GM19351 (cell line): Measurements from ENCODE around the gene EXOG.

ENCODE experiments used
- ATAC-seq: cut with Tn5 transposase; IDR thresholded peaks from one replicate; pipeline ENCODE4 v1.9.1; 2021; ENCODE audit warnings: mild to moderate bottlenecking, moderate library complexity; ENCODE audit not compliant: unreplicated experiment

The EXOG gene

GRCh38 chr3:38543586-38543985 lies 47.4 kb downstream of the EXOG start:
- no peak for ATAC-seq

GRCh38 chr3:38544926-38545325 lies 48.8 kb downstream of the EXOG start:
- no peak for ATAC-seq

GRCh38 chr3:38545550-38545949 lies 49.4 kb downstream of the EXOG start:
- no peak for ATAC-seq

- ATAC-seq: no peak
These were observed 49.8 kb downstream of the EXOG start for GRCh38 chr3:38545983-38546382.

- ATAC-seq: no peak
These were observed 52.2 kb downstream of the EXOG start for GRCh38 chr3:38548154-38548931.

GRCh38 chr3:38549082-38549481 lies 52.9 kb downstream of the EXOG start:
- no peak for ATAC-seq

- no peak for ATAC-seq
These were observed 53.3 kb downstream of the EXOG start for GRCh38 chr3:38549486-38549885.

- ATAC-seq: no peak
These were observed 54.1 kb downstream of the EXOG start for GRCh38 chr3:38549957-38550840.

GRCh38 chr3:38551026-38551832 lies 55.1 kb downstream of the EXOG start:
- no peak for ATAC-seq

GRCh38 chr3:38552364-38552763 lies 56.2 kb downstream of the EXOG start:
- ATAC-seq: no peak

- no peak for ATAC-seq
These were observed 56.9 kb downstream of the EXOG start for GRCh38 chr3:38553071-38553470.

- ATAC-seq: no peak
These were observed 58.1 kb downstream of the EXOG start for GRCh38 chr3:38554127-38554827.

- no peak for ATAC-seq
These were observed 59.2 kb downstream of the EXOG start for GRCh38 chr3:38555149-38555840.

- ATAC-seq: no peak
These were observed 59.8 kb downstream of the EXOG start for GRCh38 chr3:38555926-38556325.

GRCh38 chr3:38556640-38557358 lies 60.7 kb downstream of the EXOG start:
- ATAC-seq: no peak

GRCh38 chr3:38558864-38559263 lies 62.7 kb downstream of the EXOG start:
- ATAC-seq: no peak

GRCh38 chr3:38560284-38560683 lies 64.1 kb downstream of the EXOG start:
- no peak for ATAC-seq

- no peak for ATAC-seq
These were observed 65.0 kb downstream of the EXOG start for GRCh38 chr3:38560996-38561717.
